ENCODE measurements around the gene UBA7.

GRCh38 chr3:49769926-49770325, 43.8 kb downstream of the UBA7 start:
- TF ChIP-seq CTCF (IDR thresholded peaks at IDR 0.05; ENCODE audit: low read depth, low read length), result no peak
- TF ChIP-seq EZH2phosphoT487 (IDR thresholded peaks at IDR 0.05; ENCODE audit: low read depth), result no peak
